NCI-H510A treated with DMSO at 0.1 percent for 48 hours (cell line): ENCODE measurements around the gene C1orf174.
A peak's percentile ranks its signal among the peaks of the same experiment; 100 is the strongest.

Source experiments
- DNase-seq: peaks from one replicate; lab custom pipeline; 2025; lab: John Stamatoyannopoulos, UW

C1orf174 gene

GRCh38 chr1:3868464-3869006, 31.5 kb downstream of the C1orf174 start:
- DNase-seq: no peak

GRCh38 chr1:3865606-3866160, 34.4 kb downstream of the C1orf174 start:
- DNase-seq: no peak

- DNase-seq: no peak
Measured at GRCh38 chr1:3864884-3865283, 35.2 kb downstream of the C1orf174 start.

- DNase-seq: no peak
Measured at GRCh38 chr1:3863231-3863935, 36.7 kb downstream of the C1orf174 start.

- DNase-seq: peak; percentile 3
Measured at GRCh38 chr1:3858231-3858981, 41.7 kb downstream of the C1orf174 start.

GRCh38 chr1:3857791-3858129, 42.3 kb downstream of the C1orf174 start:
- no peak for DNase-seq

- peak; percentile 91 for DNase-seq
Measured at GRCh38 chr1:3856923-3857790, 42.9 kb downstream of the C1orf174 start, which contains the start of the genes CEP104 and DFFB. Gene CEP104, minus strand, starts transcription at chr1:3857211. Its CDS starts 4,804 bp downstream, at chr1:3852407. Gene DFFB, plus strand, starts transcription at chr1:3857476. Its CDS starts 128 bp downstream, at chr1:3857604.

- no peak for DNase-seq
Measured at GRCh38 chr1:3852711-3853485, 47.2 kb downstream of the C1orf174 start.

GRCh38 chr1:3852091-3852490, 48.0 kb downstream of the C1orf174 start:
- DNase-seq: no peak

- DNase-seq: no peak
Measured at GRCh38 chr1:3851292-3851691, 48.8 kb downstream of the C1orf174 start.

GRCh38 chr1:3850857-3851256, 49.2 kb downstream of the C1orf174 start:
- no peak for DNase-seq

GRCh38 chr1:3847081-3847480, 53.0 kb downstream of the C1orf174 start:
- DNase-seq: no peak

GRCh38 chr1:3846541-3846940, 53.5 kb downstream of the C1orf174 start:
- DNase-seq: no peak

GRCh38 chr1:3842912-3843311, 57.2 kb downstream of the C1orf174 start:
- DNase-seq: no peak

- no peak for DNase-seq
Measured at GRCh38 chr1:3841491-3841890, 58.6 kb downstream of the C1orf174 start.
